ENCODE data around the gene IQSEC1. TPM values are rescaled to one million over a fixed set of nuclear protein-coding genes. Genes with fewer than 3 reads are reported as not detected.
A peak's percentile ranks its signal among the peaks of the same experiment; 100 is the strongest.

Gene IQSEC1
- total RNA-seq, 4 donors from 2014 or later: 24.0 to 43.0 (median 31.8) TPM

DNA sequence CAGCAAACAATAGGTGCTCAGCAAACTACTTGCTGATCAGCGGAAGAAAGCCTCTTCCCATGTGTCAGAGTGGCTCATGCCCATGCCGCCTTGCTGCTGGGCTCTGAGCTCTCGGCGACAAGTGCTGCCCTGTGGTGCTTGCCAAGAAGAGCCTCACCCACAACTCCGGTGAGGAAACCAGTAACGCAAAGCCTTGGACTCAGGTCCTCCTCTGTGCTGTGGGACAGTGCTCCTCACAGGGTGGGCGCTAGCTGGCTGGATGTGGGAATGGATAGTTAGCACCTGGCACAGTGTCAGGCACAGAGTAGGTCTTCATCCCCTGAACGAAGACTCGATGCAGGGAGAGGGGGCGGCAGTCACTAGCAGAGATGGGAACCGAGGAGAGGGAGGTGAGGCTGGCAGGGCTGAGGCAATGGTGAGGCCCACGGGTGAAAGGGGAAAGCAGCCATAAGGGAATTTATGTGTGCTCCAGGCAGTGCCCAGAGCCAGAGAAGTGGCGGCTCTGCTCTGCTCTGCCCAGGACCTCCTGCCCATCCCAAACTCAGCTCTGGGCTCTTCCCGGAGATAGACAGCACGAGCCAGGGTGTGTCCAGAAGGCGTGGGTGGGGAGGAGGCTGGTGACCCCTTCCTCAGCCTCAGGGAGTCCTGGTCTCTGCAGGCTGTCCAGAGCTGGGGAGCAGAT, 55.7 kb downstream of the IQSEC1 start:
- WGBS, 2 donors (ENCODE audit: low coverage in 1 of 2): 80 to 89% methylated on average over 1 to 15 of the region's 16 CpGs
- H3K27me3 ChIP-seq: no peaks in the 10 kb centered on the region
- peak overlapping the region in 3 of 4 donors; percentile 80 to 87 (median 85) for H3K27ac ChIP-seq
- peak; percentile 6 for DNase-seq
- in situ Hi-C loops (cut with MboI; ENCODE audit: low pct_ligation_motif_present in 1 of 4, low pct_unique_long_range_greater_than_20kb in 1 of 4, low sequenced_read_pairs in 3 of 4) (no loop called here), intact Hi-C loops (cut with DNase I; ENCODE audit: low total_unique reads) (no loop called here)
- TF ChIP-seq POLR2AphosphoS5 (IDR thresholded peaks at IDR 0.05) (no peak), EP300 (IDR thresholded peaks at IDR 0.05; ENCODE audit: low read depth) (no peak), POLR2A (IDR thresholded peaks at IDR 0.05) (no peak)
- TF ChIP-seq, protein P1, sequence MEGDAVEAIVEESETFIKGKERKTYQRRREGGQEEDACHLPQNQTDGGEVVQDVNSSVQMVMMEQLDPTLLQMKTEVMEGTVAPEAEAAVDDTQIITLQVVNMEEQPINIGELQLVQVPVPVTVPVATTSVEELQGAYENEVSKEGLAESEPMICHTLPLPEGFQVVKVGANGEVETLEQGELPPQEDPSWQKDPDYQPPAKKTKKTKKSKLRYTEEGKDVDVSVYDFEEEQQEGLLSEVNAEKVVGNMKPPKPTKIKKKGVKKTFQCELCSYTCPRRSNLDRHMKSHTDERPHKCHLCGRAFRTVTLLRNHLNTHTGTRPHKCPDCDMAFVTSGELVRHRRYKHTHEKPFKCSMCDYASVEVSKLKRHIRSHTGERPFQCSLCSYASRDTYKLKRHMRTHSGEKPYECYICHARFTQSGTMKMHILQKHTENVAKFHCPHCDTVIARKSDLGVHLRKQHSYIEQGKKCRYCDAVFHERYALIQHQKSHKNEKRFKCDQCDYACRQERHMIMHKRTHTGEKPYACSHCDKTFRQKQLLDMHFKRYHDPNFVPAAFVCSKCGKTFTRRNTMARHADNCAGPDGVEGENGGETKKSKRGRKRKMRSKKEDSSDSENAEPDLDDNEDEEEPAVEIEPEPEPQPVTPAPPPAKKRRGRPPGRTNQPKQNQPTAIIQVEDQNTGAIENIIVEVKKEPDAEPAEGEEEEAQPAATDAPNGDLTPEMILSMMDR (IDR thresholded peaks at IDR 0.05): no peak
- no peak overlapping the region for H3K4me3 ChIP-seq
- H3K9me3 ChIP-seq: no peaks in the 10 kb centered on the region
- H3K4me1 ChIP-seq: peaks cover 0 to 45% (median 23%) of the 10 kb centered on the region in 4 donors
- H3K36me3 ChIP-seq: no peaks in the 10 kb centered on the region

DNA sequence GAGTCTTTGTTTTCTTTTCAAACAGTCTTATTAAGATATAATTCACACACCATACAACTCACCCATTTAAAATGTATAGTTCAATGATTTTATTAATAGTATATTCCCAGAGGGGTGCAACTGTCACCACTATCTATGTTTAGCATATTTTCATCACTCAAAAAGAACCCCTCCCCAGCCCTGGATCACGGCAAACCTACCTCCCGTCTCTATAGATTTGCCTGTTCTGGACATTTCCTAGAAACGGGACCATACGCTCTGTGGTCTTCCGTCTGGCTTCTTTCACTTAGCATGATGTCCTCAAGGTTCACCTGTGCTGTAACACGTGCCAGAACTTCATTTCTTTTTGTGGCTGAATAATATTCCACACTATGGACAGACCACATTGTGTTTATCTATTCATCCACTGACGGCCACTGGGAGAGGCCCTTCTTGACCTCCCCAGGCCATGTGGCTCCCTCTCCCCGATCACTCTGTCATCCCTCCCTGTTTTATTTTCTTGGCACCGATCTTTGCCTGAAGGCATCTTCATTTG, 56.4 kb downstream of the IQSEC1 start:
- Histone ChIP-seq H3K4me3 (peak overlapping the region in 1 of 4 donors; percentile 28), H3K36me3 (no peaks in the 10 kb centered on the region), H3K9me3 (no peaks in the 10 kb centered on the region), H3K4me1 (peaks cover 0 to 43% (median 18%) of the 10 kb centered on the region in 4 donors), H3K27me3 (no peaks in the 10 kb centered on the region), H3K27ac (peak overlapping the region; percentile 78 to 87 (median 82))
- in situ Hi-C loops (cut with MboI; ENCODE audit: low pct_ligation_motif_present in 1 of 4, low pct_unique_long_range_greater_than_20kb in 1 of 4, low sequenced_read_pairs in 3 of 4) (no loop called here), intact Hi-C loops (cut with DNase I; ENCODE audit: low total_unique reads) (no loop called here)
- DNase-seq: peak; percentile 1
- TF ChIP-seq, protein P1 (IDR thresholded peaks at IDR 0.05): no peak
- TF ChIP-seq POLR2AphosphoS5 (IDR thresholded peaks at IDR 0.05): no peak
- TF ChIP-seq EP300 (IDR thresholded peaks at IDR 0.05; ENCODE audit: low read depth): no peak
- no peak for TF ChIP-seq POLR2A (IDR thresholded peaks at IDR 0.05)
- 69 to 85% methylated on average over 8 to 9 of the region's 9 CpGs for WGBS, 2 donors (ENCODE audit: low coverage in 1 of 2)

DNA sequence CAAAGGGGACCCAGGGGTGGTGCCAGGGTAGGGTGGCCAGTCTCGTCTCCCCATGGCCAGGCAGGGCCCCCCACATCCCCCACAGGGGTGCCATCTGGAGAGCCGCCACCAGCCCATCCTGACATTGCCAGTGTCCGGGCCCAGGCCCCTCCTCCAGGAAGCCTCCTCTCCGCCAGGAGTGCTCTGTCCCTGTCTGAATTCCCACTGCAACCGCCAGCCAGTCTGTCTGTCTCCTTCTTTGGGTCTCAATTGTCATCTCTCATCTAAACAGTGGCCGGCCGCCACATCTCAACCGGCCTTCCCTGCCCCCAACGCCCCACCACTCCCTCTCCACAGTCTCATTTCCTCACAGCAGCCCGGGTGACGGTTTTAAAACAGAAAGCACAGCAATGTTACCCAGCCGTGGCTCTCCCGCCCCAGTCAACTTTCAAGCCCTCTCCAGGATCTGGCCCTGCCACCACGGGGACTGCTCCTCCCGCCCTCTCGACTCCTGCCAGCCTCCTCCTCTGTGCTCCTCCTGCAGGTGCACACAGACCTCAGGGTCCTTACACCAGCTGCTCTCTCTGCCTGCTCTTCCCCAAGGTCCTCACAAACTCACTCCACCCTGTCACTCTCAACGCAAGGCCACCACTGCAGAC, 57.0 kb downstream of the IQSEC1 start:
- in situ Hi-C loops (cut with MboI; ENCODE audit: low pct_ligation_motif_present in 1 of 4, low pct_unique_long_range_greater_than_20kb in 1 of 4, low sequenced_read_pairs in 3 of 4) (no loop called here), intact Hi-C loops (cut with DNase I; ENCODE audit: low total_unique reads) (no loop called here)
- peak overlapping the region in 1 of 4 donors; percentile 28 for H3K4me3 ChIP-seq
- peak overlapping the region; percentile 78 to 87 (median 82) for H3K27ac ChIP-seq
- TF ChIP-seq EP300 (IDR thresholded peaks at IDR 0.05; ENCODE audit: low read depth) (no peak), POLR2A (IDR thresholded peaks at IDR 0.05) (peak; percentile 38), POLR2AphosphoS5 (IDR thresholded peaks at IDR 0.05) (peak in 1 of 3 donors; percentile 25)
- TF ChIP-seq, protein P1 (IDR thresholded peaks at IDR 0.05): no peak
- peak; percentile 82 for DNase-seq
- no peaks in the 10 kb centered on the region for H3K36me3 ChIP-seq
- no peaks in the 10 kb centered on the region for H3K27me3 ChIP-seq
- WGBS, 2 donors (ENCODE audit: low coverage in 1 of 2): 17 to 28% methylated on average over 11 to 17 of the region's 17 CpGs
- peaks cover 2 to 39% (median 13%) of the 10 kb centered on the region in 4 donors for H3K4me1 ChIP-seq
- H3K9me3 ChIP-seq: no peaks in the 10 kb centered on the region

Data from transverse colon (tissue), 4 donors.